Breast epithelium (tissue), 3 donors: ENCODE data around the gene PNP.

Source experiments
- POLR2A ChIP-seq: fragments of 450-650 bp; IDR thresholded peaks from one replicate; pipeline ENCODE4 v1.6.1; 2016; ENCODE audit warnings: antibody characterized with exemption, mild to moderate bottlenecking, moderate library complexity
- POLR2AphosphoS5 ChIP-seq, 3 donors: sonication (generic); formaldehyde crosslinking; IDR thresholded peaks; one replicate each; pipeline ENCODE4 v1.6.1; 2017; ENCODE audit warnings: antibody characterized with exemption in 3 of 3
- TF ChIP-seq, protein P1 (sequence below), 3 donors: fragments of 450-650 bp; IDR thresholded peaks; one replicate each; pipeline ENCODE4 v1.5.1; 2016 to 2017; ENCODE audit warnings: antibody characterized with exemption in 3 of 3, mild to moderate bottlenecking in 3 of 3, moderate library complexity in 3 of 3

GRCh38 chr14:20429801-20430669, 39.2 kb upstream of the PNP start:
- TF ChIP-seq, protein P1, sequence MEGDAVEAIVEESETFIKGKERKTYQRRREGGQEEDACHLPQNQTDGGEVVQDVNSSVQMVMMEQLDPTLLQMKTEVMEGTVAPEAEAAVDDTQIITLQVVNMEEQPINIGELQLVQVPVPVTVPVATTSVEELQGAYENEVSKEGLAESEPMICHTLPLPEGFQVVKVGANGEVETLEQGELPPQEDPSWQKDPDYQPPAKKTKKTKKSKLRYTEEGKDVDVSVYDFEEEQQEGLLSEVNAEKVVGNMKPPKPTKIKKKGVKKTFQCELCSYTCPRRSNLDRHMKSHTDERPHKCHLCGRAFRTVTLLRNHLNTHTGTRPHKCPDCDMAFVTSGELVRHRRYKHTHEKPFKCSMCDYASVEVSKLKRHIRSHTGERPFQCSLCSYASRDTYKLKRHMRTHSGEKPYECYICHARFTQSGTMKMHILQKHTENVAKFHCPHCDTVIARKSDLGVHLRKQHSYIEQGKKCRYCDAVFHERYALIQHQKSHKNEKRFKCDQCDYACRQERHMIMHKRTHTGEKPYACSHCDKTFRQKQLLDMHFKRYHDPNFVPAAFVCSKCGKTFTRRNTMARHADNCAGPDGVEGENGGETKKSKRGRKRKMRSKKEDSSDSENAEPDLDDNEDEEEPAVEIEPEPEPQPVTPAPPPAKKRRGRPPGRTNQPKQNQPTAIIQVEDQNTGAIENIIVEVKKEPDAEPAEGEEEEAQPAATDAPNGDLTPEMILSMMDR (IDR thresholded peaks at IDR 0.05), result no peak
- no peak for TF ChIP-seq POLR2AphosphoS5 (IDR thresholded peaks at IDR 0.05)
- no peak for TF ChIP-seq POLR2A
